GM12878 (cell line): ENCODE results near the gene ZBTB8OS. TPM values are rescaled to one million over a fixed set of nuclear protein-coding genes. Genes with fewer than 3 reads are reported as not detected.

Experiments used
- ATAC-seq: fragments of 200-7000 bp; cut with Tn5 transposase; 3 replicates; pipeline ENCODE4 v1.9.1; 2020; ENCODE audit warnings: mild to moderate bottlenecking, moderate library complexity
- BruUV-seq: library from RNA; stranded (reverse); fragments of 400-500 nt; replicated peaks from 2 replicates; lab custom pipeline; 2021; lab: Mats Ljungman, UMichigan
- CTCF ChIA-PET: fragments of 300-600 bp; sonication (Branson Sonifier 250); formaldehyde crosslinking; extraction: SDS; loops from one replicate; lab custom pipeline; 2021; ENCODE audit warnings: inconsistent platforms; lab: Yijun Ruan, JAX
- POLR2A ChIA-PET: fragments of 350-600 bp; formaldehyde crosslinking; extraction: SDS; loops from one replicate; lab custom pipeline; 2021; ENCODE audit warnings: inconsistent platforms; lab: Charles Lee
- RAD21 ChIA-PET: fragments of 300-600 bp; sonication (Branson Sonifier 250); formaldehyde crosslinking; loops from one replicate; lab custom pipeline; 2023; ENCODE audit warnings: antibody characterized with exemption; ENCODE audit not compliant: unreplicated experiment; lab: Charles Lee
- SMC1A ChIA-PET: fragments of 300-600 bp; sonication (Branson Sonifier 250); formaldehyde crosslinking; loops from one replicate; lab custom pipeline; 2023; ENCODE audit not compliant: unreplicated experiment, uncharacterized antibody; lab: Charles Lee
- DNase-seq: peaks from one replicate; pipeline ENCODE4 v3.0.0-alpha.2; 2011; ENCODE audit warnings: low read depth, low spot score
- FAIRE-seq: peaks from 3 replicates; lab custom pipeline; 2011; peaks lifted over from hg19 to GRCh38; lab: Jason Lieb, UNC
- H2AFZ ChIP-seq: 2 replicates; pipeline ENCODE4 v1.6.0; 2011; ENCODE audit warnings: low read depth, low read length, control low read depth; ENCODE audit not compliant: control insufficient read depth
- H3K27ac ChIP-seq: 2 replicates; pipeline ENCODE4 v1.5.1; 2011; ENCODE audit warnings: control low read depth; ENCODE audit not compliant: control insufficient read depth, insufficient read depth
- H3K27me3 ChIP-seq, 2 experiments: replicated peaks in 1 of 2; 2 replicates each; pipeline versions ENCODE4 v1.6.0 to v1.6.1; 2011; ENCODE audit warnings: low read length in 1 of 2; ENCODE audit not compliant: control insufficient read depth in 2 of 2, insufficient read depth in 2 of 2
- H3K36me3 ChIP-seq, 2 experiments: 2 replicates each; pipeline ENCODE4 v1.5.1; 2011; ENCODE audit warnings: low read length in 1 of 2; ENCODE audit not compliant: control insufficient read depth in 2 of 2, insufficient read depth in 2 of 2
- H3K4me1 ChIP-seq: 2 replicates; pipeline ENCODE4 v1.6.1; 2011; ENCODE audit warnings: mild to moderate bottlenecking, low read length, moderate library complexity, mixed read lengths; ENCODE audit not compliant: control insufficient read depth, insufficient read depth
- H3K4me2 ChIP-seq: 2 replicates; pipeline ENCODE4 v1.6.0; 2011; ENCODE audit warnings: control low read depth; ENCODE audit not compliant: control insufficient read depth, insufficient read depth
- H3K4me3 ChIP-seq: fragments of 200-600 bp; sonication (generic); 2 replicates; pipeline ENCODE4 v1.5.1; 2016
- H3K79me2 ChIP-seq: 2 replicates; pipeline ENCODE4 v1.6.0; 2011; ENCODE audit warnings: low read length; ENCODE audit not compliant: control insufficient read depth, insufficient read depth
- H3K9ac ChIP-seq: 2 replicates; pipeline ENCODE4 v1.8.0; 2011; ENCODE audit warnings: low read length, control low read depth, mixed read lengths; ENCODE audit not compliant: control insufficient read depth, insufficient read depth
- H3K9me3 ChIP-seq: replicated peaks from 3 replicates; pipeline ENCODE4 v1.5.1; 2011; ENCODE audit warnings: mild to moderate bottlenecking, low read length; ENCODE audit not compliant: control insufficient read depth, insufficient read depth
- H4K20me1 ChIP-seq: 2 replicates; pipeline ENCODE4 v1.6.0; 2011; ENCODE audit not compliant: control insufficient read depth, insufficient read depth
- E4F1 ChIP-seq: fragments of 450-650 bp; IDR thresholded peaks from 2 replicates; pipeline ENCODE4 v1.6.1; 2018; ENCODE audit warnings: borderline replicate concordance, mild to moderate bottlenecking; ENCODE audit not compliant: partially characterized antibody
- FOS ChIP-seq: IDR thresholded peaks from 3 replicates; pipeline ENCODE4 v1.6.1; 2011; ENCODE audit warnings: borderline replicate concordance; ENCODE audit not compliant: insufficient read length; ENCODE audit errors: extremely low read depth
- HDAC6 ChIP-seq: fragments of 200-600 bp; sonication (generic); IDR thresholded peaks from one replicate; pipeline ENCODE4 v1.8.0; 2017; ENCODE audit warnings: antibody characterized with exemption; ENCODE audit not compliant: unreplicated experiment
- KLF5 ChIP-seq: fragments of 450-650 bp; IDR thresholded peaks from 2 replicates; pipeline ENCODE4 v1.6.1; 2014; ENCODE audit warnings: mild to moderate bottlenecking; ENCODE audit not compliant: partially characterized antibody
- MXI1 ChIP-seq: fragments of 150-350 bp; IDR thresholded peaks from 2 replicates; pipeline ENCODE4 v1.6.1; 2011; ENCODE audit warnings: low read depth, mild to moderate bottlenecking, inconsistent platforms, low read length, improper control_type of control experiment
- POLR2AphosphoS2 ChIP-seq: IDR thresholded peaks from 2 replicates; pipeline ENCODE4 v1.6.1; 2011; ENCODE audit warnings: low read depth, mild to moderate bottlenecking, low read length, improper control_type of control experiment, moderate library complexity
- SUPT20H ChIP-seq: IDR thresholded peaks from 2 replicates; pipeline ENCODE4 v1.6.1; 2011; ENCODE audit warnings: low read depth, mild to moderate bottlenecking, low read length, moderate library complexity, borderline replicate concordance; ENCODE audit not compliant: control insufficient read depth
- ZBED1 ChIP-seq: IDR thresholded peaks from 2 replicates; pipeline ENCODE4 v1.6.1; 2016; ENCODE audit warnings: borderline replicate concordance
- ZNF24 ChIP-seq: fragments of 450-650 bp; IDR thresholded peaks from 2 replicates; pipeline ENCODE4 v1.6.1; 2017; ENCODE audit warnings: antibody characterized with exemption, mild to moderate bottlenecking
- WGBS: methylation state at CpG from one replicate; pipeline ENCODE4 v1.1.6; 2016; ENCODE audit warnings: low lambda C conversion rate; ENCODE audit not compliant: insufficient replicate concordance, insufficient coverage; ENCODE audit errors: missing lambda C conversion rate; 5-methylcytosine and 5-hydroxymethylcytosine counted together
- in situ Hi-C: fragments of 300-500 bp; cut with MboI; formaldehyde crosslinking; loops from 9 replicates; pipeline ENCODE4 v1.14.3; 2018; ENCODE audit warnings: mixed read lengths
- intact Hi-C: fragments of 100-400 bp; cut with micrococcal nuclease; formaldehyde crosslinking; loops from one replicate; pipeline ENCODE4 v1.14.2; 2022; ENCODE audit not compliant: unreplicated experiment
- polyA plus RNA-seq, 11 experiments: library from polyadenylated mRNA; depleted of rRNA in 4 of 11; unstranded in 6 of 11; stranded (reverse) in 5 of 11; fragments of >200 nt; fragmentation: Nextera tagmentation in 4 of 11; fragmentation: Illumina TruSeq in 1 of 11; extraction: Ambion mirVana in 4 of 11; extraction: Trizol in 1 of 11; gene quantifications; 1 replicate in 1 of 11; 2 replicates in 10 of 11; pipeline versions ENCODE4 v1.2.1 to v1.2.3, GENCODE V29; 2011 to 2016; ENCODE audit warnings: inconsistent platforms in 2 of 11, missing spikeins in 2 of 11, low read depth in 1 of 11
- total RNA-seq, 4 experiments: library from RNA; depleted of rRNA in 3 of 4; stranded (reverse); fragments of >200 nt in 3 of 4; fragmentation: Illumina TruSeq in 1 of 4; extraction: Trizol in 1 of 4; gene quantifications; 2 replicates each; pipeline versions ENCODE4 v1.2.1 to v1.2.3, GENCODE V29; 2013 to 2021
- TF ChIP-seq, protein P1 (sequence below): fragments of 450-650 bp; IDR thresholded peaks from 2 replicates; pipeline ENCODE4 v1.6.1; 2017; ENCODE audit warnings: borderline replicate concordance
- TF ChIP-seq, protein P2 (sequence below): fragments of 450-650 bp; IDR thresholded peaks from 2 replicates; pipeline ENCODE4 v1.6.1; 2017; ENCODE audit warnings: mild to moderate bottlenecking, moderate library complexity

Gene ZBTB8OS
- total and polyA plus RNA-seq, 10 of the 15 experiments (the other 5 are each of a cell fraction or from before 2014, with no cell fraction given), result 77.8 to 350 (median 139) TPM

DNA sequence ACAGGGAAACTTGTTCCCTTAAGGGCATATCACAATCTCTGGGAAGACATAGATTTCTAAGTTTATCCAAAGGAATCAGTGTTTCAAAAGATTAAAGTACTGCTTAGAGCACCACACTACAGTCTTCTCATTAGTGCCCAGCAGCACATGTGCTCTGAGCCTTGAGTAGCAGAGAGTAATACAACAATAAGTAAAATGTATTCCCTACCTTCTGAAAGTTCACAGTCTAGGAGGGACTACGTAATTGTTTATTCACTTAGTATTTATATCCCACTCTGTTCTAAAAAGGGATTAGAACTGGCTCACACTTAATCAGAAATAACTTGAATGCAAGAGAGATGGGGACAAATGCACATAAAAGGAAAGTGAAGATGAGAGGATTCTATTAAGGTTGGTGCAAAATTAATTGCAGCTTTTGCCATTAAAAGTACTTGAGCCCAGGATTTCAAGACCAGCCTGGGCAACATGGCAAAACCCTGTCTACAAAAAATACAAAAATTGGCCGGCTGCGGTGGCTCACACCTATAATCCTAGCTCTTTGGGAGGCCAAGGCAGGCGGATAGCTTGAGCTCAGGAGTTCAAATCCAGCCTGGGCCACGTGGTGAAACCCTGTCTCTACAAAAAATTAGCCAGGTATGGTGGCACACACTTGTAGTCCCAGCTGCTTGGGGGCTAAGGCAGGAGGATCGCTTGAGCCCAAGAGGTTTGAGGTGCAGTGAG lies 43.3 kb upstream of the ZBTB8OS start:
- Histone ChIP-seq H3K4me3 (no peak overlapping the region), H3K79me2 (no peaks in the 10 kb centered on the region), H3K9ac (no peak overlapping the region), H2AFZ (no peak overlapping the region), H3K4me1 (no peaks in the 10 kb centered on the region), H4K20me1 (no peaks in the 10 kb centered on the region), H3K9me3 (no peaks in the 10 kb centered on the region), H3K4me2 (no peak overlapping the region), H3K27ac (no peak overlapping the region), H3K36me3 (no peaks in the 10 kb centered on the region), H3K27me3 (no peaks in the 10 kb centered on the region)
- in situ Hi-C loops (no loop called here), intact Hi-C loops (no loop called here)
- BruUV-seq, result no TSS peak
- WGBS, result 71% methylated on average over 6 of the region's 6 CpGs
- no peak for DNase-seq
- ChIA-PET CTCF (no interaction called here), SMC1A (interaction anchor here (0.8 kb wide), 1 partner anchor 98 kb away, joined by 3 read pairs; no protein-coding TSS in a partner anchor), POLR2A (no interaction called here), RAD21 (no interaction called here)
- ATAC-seq, result no peak
- FAIRE-seq, result no peak
- no peak for TF ChIP-seq ZNF24
- no peak for TF ChIP-seq MXI1
- TF ChIP-seq FOS, result no peak
- TF ChIP-seq, protein P1, sequence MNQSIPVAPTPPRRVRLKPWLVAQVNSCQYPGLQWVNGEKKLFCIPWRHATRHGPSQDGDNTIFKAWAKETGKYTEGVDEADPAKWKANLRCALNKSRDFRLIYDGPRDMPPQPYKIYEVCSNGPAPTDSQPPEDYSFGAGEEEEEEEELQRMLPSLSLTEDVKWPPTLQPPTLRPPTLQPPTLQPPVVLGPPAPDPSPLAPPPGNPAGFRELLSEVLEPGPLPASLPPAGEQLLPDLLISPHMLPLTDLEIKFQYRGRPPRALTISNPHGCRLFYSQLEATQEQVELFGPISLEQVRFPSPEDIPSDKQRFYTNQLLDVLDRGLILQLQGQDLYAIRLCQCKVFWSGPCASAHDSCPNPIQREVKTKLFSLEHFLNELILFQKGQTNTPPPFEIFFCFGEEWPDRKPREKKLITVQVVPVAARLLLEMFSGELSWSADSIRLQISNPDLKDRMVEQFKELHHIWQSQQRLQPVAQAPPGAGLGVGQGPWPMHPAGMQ, result no peak
- no peak for TF ChIP-seq KLF5
- no peak for TF ChIP-seq ZBED1
- no peak for TF ChIP-seq POLR2AphosphoS2
- TF ChIP-seq E4F1, result no peak
- no peak for TF ChIP-seq SUPT20H
- TF ChIP-seq HDAC6, result no peak
- TF ChIP-seq, protein P2, sequence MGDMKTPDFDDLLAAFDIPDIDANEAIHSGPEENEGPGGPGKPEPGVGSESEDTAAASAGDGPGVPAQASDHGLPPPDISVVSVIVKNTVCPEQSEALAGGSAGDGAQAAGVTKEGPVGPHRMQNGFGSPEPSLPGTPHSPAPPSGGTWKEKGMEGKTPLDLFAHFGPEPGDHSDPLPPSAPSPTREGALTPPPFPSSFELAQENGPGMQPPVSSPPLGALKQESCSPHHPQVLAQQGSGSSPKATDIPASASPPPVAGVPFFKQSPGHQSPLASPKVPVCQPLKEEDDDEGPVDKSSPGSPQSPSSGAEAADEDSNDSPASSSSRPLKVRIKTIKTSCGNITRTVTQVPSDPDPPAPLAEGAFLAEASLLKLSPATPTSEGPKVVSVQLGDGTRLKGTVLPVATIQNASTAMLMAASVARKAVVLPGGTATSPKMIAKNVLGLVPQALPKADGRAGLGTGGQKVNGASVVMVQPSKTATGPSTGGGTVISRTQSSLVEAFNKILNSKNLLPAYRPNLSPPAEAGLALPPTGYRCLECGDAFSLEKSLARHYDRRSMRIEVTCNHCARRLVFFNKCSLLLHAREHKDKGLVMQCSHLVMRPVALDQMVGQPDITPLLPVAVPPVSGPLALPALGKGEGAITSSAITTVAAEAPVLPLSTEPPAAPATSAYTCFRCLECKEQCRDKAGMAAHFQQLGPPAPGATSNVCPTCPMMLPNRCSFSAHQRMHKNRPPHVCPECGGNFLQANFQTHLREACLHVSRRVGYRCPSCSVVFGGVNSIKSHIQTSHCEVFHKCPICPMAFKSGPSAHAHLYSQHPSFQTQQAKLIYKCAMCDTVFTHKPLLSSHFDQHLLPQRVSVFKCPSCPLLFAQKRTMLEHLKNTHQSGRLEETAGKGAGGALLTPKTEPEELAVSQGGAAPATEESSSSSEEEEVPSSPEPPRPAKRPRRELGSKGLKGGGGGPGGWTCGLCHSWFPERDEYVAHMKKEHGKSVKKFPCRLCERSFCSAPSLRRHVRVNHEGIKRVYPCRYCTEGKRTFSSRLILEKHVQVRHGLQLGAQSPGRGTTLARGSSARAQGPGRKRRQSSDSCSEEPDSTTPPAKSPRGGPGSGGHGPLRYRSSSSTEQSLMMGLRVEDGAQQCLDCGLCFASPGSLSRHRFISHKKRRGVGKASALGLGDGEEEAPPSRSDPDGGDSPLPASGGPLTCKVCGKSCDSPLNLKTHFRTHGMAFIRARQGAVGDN, result no peak
